GM10266 (cell line): ENCODE data around the gene ARF5.

Source experiments
- DNase-seq: peaks from one replicate; pipeline ENCODE4 v3.0.0; 2012; ENCODE audit errors: extremely low spot score
- TF ChIP-seq, protein P1 (sequence below): IDR thresholded peaks from 2 replicates; pipeline ENCODE4 v1.5.1; 2012; ENCODE audit warnings: mild to moderate bottlenecking, low read depth; ENCODE audit not compliant: control insufficient read depth, insufficient read depth; ENCODE audit errors: missing control alignments

The ARF5 gene

DNA sequence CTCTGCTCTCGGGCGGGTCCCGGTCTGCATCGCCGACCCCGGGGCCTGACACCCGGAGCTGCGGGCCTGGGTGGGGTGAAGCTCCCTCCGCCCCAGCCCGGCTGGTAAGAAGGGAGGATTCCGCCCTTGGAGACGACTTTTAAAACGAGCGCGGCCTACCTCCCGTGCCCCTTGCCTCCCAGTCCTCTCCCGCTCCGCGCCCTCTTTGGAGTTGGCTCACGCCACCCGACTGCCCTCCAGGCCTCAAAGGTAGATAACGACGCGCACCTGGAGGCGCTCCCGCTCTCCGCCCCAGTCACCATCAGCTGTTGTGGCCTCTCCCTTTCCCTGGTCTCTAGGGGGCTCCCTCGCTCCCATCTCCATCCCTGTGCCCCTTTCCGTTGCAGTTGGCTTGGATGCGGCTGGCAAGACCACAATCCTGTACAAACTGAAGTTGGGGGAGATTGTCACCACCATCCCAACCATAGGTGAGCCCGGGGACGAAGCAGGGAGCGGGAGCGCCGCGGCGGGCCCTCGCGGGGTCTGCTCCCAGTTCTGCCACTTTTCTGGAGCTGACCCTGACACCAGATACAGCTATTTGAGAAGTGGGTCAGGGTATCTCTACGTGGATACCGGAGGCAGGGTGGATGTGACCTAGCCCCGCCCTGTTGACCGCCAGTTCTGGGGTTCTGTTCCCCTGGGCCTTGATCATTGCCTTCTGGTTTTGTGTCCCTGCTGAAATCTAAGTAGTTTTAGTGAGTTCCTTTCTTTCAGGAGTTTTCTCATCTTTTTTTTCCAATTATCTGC, 679 bp downstream of the ARF5 start:
- TF ChIP-seq, protein P1, sequence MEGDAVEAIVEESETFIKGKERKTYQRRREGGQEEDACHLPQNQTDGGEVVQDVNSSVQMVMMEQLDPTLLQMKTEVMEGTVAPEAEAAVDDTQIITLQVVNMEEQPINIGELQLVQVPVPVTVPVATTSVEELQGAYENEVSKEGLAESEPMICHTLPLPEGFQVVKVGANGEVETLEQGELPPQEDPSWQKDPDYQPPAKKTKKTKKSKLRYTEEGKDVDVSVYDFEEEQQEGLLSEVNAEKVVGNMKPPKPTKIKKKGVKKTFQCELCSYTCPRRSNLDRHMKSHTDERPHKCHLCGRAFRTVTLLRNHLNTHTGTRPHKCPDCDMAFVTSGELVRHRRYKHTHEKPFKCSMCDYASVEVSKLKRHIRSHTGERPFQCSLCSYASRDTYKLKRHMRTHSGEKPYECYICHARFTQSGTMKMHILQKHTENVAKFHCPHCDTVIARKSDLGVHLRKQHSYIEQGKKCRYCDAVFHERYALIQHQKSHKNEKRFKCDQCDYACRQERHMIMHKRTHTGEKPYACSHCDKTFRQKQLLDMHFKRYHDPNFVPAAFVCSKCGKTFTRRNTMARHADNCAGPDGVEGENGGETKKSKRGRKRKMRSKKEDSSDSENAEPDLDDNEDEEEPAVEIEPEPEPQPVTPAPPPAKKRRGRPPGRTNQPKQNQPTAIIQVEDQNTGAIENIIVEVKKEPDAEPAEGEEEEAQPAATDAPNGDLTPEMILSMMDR = peak; percentile 63
- peak; percentile 61 for DNase-seq

DNA sequence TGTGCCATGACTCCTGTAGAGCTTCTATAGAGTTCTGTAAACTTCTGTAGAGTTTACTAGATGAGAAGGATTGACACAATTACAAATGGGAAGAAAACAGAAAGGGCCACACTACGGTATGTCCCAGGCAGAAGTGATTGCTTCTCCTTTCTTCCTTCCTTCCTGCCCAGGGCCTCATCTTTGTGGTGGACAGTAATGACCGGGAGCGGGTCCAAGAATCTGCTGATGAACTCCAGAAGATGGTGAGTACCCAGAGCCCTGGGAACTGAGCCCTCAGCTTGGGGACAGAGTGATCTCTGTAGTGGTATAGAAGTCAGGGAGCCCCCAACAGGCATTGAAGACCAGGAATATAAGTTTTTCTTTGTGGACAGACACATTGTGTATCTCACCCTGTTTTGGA, 1.7 kb downstream of the ARF5 start:
- DNase-seq = no peak
- TF ChIP-seq, protein P1 = no peak

DNA sequence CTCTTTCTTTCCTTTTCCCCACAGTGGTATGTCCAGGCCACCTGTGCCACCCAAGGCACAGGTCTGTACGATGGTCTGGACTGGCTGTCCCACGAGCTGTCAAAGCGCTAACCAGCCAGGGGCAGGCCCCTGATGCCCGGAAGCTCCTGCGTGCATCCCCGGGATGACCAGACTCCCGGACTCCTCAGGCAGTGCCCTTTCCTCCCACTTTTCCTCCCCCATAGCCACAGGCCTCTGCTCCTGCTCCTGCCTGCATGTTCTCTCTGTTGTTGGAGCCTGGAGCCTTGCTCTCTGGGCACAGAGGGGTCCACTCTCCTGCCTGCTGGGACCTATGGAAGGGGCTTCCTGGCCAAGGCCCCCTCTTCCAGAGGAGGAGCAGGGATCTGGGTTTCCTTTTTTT, 3.0 kb downstream of the ARF5 start:
- DNase-seq = no peak
- TF ChIP-seq, protein P1 = no peak

DNA sequence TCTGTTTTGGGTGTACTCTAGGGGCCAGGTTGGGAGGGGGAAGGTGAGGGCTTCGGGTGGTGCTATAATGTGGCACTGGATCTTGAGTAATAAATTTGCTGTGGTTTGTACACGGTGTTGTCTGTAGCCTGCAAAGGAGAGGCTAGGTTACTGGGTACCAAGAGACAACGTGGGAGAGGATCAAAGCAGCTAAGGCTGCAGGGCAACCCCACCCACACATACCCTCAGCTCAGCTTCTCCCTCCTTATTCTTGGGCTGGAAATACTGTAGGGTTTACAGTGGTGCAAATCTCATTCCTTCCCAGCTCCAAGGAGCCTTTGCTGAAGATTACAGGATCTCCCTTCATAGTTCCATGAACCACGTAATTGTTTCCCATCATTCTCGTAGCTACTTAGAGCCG, 3.4 kb downstream of the ARF5 start:
- TF ChIP-seq, protein P1 = no peak
- no peak for DNase-seq

DNA sequence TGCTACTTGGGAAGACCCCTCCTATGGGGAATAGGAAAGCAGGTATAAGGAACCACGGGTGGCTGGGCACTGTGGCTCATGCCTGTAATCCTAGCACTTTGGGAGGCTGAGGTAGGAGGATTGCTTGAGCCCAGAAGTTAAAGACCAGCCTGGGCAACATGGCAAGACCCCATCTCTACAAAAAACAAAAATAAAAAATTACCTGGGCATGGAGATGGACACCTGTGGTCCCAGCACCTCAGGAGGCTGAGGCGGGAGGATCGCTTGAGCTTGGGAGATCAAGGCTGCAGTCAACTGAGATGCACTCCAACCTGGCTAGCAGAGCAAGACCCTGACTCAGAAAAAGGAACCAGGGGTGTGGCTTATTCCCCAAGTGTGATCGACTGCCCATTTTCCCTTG, 4.3 kb downstream of the ARF5 start:
- TF ChIP-seq, protein P1 = no peak
- DNase-seq = no peak

DNA sequence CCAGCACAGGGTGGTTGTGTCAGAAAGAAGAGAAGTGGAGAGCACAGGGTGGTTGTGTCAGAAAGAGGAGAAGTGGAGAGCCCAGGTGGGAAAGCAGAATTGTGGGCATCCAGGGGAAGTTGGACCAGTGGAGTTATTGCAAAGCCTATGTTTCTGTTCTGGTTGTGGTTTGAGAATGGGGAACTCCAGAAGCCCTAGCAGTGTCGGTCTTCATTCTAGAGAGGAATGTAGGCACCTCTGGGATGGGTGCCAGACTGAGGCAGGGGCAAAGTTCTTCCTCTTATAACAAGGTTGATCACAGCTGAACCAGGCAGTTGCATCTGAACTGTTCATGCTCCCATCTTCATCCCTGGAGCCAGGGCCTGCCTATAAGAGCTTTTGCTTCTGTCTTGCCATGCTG, 6.3 kb downstream of the ARF5 start:
- TF ChIP-seq, protein P1 = no peak
- no peak for DNase-seq

DNA sequence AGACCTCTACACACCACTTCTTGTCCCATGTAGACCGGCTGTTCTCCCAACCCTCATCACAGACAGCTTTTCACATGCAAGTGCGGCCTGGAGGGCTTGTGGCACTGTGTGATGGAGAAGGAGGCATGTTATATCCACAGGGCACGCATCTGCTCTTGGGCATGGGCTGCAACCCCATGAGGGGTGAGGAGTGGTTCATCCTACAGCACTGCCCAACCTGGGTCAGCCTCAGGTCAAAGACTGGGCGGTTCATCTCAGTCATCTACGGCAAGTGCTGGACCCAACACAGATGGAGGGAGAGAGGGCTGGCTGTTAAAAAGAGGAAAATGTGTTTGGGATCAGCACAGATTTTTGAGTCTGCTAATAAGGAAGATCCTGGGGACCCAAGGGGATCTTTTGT, 7.5 kb downstream of the ARF5 start:
- DNase-seq = no peak

More for the DNA sequence above, 7.5 kb downstream of the ARF5 start:
- TF ChIP-seq, protein P1 = no peak
